OCI-LY3 (cell line): Measurements from ENCODE around the gene HAGHL.
A peak's percentile ranks its signal among the peaks of the same experiment; 100 is the strongest.

Experiments used
- H2AFZ ChIP-seq: fragments of 200-600, 300-600 bp; shearing (Covaris generic); 2 replicates; pipeline ENCODE4 v1.6.0; 2014; ENCODE audit warnings: antibody characterized with exemption, low read depth, low read length
- H3K27ac ChIP-seq: fragments of 200-600, 300-600 bp; sonication (generic); 2 replicates; pipeline ENCODE4 v1.5.1; 2014; ENCODE audit warnings: mild to moderate bottlenecking, low read length, moderate library complexity, mixed read lengths
- H3K27me3 ChIP-seq: fragments of 200-600, 300-600 bp; sonication (generic); 2 replicates; pipeline ENCODE4 v1.6.1; 2014; ENCODE audit warnings: low read depth, low read length, mixed read lengths
- H3K36me3 ChIP-seq: fragments of 200-600, 300-600 bp; sonication (generic); replicated peaks from 2 replicates; pipeline ENCODE3; 2014; ENCODE audit warnings: low read depth, low read length, mixed read lengths
- H3K4me1 ChIP-seq: fragments of 300-600, 200-600 bp; sonication (generic); 2 replicates; pipeline ENCODE4 v1.6.1; 2014; ENCODE audit warnings: low read length, mixed read lengths
- H3K4me2 ChIP-seq: fragments of 200-600, 300-600 bp; sonication (generic); 2 replicates; pipeline ENCODE4 v1.6.1; 2014; ENCODE audit warnings: low read length, mixed read lengths
- H3K4me3 ChIP-seq: fragments of 300-600, 200-600 bp; sonication (generic); 2 replicates; pipeline ENCODE4 v1.5.1; 2014; ENCODE audit warnings: antibody characterized with exemption, mild to moderate bottlenecking, low read length, moderate library complexity
- H3K79me2 ChIP-seq: fragments of 300-600, 200-600 bp; shearing (Covaris generic); 2 replicates; pipeline ENCODE4 v1.6.1; 2014; ENCODE audit warnings: mild to moderate bottlenecking, low read length, mixed read lengths
- H3K9ac ChIP-seq: fragments of 300-600, 200-600 bp; shearing (Covaris generic); 2 replicates; pipeline ENCODE4 v1.6.0; 2014; ENCODE audit warnings: mild to moderate bottlenecking, low read length, moderate library complexity
- H3K9me3 ChIP-seq: fragments of 200-600, 300-600 bp; shearing (Covaris generic); 2 replicates; pipeline ENCODE4 v1.6.1; 2014; ENCODE audit warnings: low read length, mixed read lengths; ENCODE audit not compliant: insufficient read depth
- H4K20me1 ChIP-seq: fragments of 200-600, 300-600 bp; sonication (generic); 2 replicates; pipeline ENCODE4 v1.6.1; 2016; ENCODE audit warnings: low read length, mixed read lengths; ENCODE audit not compliant: insufficient read depth
- CTCF ChIP-seq: fragments of 200-600, 300-600 bp; sonication (generic); IDR thresholded peaks from 2 replicates; pipeline ENCODE4 v1.5.1; 2014; ENCODE audit warnings: antibody characterized with exemption, low read length, low read depth
- EZH2phosphoT487 ChIP-seq: fragments of 200-600 bp; shearing (Covaris generic); IDR thresholded peaks from 2 replicates; pipeline ENCODE4 v1.6.1; 2018; ENCODE audit warnings: antibody characterized with exemption, mixed run types, low read depth

HAGHL gene

DNA sequence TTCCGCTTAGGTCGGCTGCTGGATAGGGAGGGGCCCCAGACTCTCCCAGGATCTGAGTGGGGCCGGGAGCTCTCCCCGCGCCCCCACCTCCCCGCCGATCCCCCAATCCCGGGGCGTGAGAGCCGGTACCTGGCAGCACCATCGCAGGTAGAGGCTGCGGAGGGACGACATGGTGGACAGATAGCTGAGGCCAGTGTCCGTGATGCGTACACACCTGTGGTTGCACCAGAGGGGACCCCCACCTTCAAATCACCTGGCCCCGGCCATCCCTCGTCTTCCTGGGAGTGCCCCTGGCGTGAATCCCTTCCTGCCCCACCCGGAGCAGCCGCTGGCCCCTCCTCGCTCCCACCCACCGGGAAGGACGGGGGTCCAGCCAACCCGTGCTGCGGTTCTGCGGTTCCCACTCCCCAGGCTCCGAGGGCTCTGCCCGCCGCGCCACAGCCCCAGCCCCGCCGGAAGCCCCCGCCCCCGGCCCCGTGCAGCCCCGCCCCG is 32.0 kb upstream of the HAGHL start:
- Histone ChIP-seq H3K4me2 (peak overlapping the region; percentile 62), H4K20me1 (no peaks in the 10 kb centered on the region), H3K27ac (no peak overlapping the region), H3K4me3 (peak overlapping the region; percentile 87), H3K27me3 (no peaks in the 10 kb centered on the region), H2AFZ (no peak overlapping the region), H3K4me1 (no peaks in the 10 kb centered on the region), H3K9me3 (no peaks in the 10 kb centered on the region), H3K36me3 (no peaks in the 10 kb centered on the region), H3K79me2 (peaks cover 1% of the 10 kb centered on the region; the same call in 1 of the 2 replicates), H3K9ac (peak overlapping the region; percentile 43; the same call in 1 of the 2 replicates)
- TF ChIP-seq EZH2phosphoT487 (no peak), CTCF (no peak)

DNA sequence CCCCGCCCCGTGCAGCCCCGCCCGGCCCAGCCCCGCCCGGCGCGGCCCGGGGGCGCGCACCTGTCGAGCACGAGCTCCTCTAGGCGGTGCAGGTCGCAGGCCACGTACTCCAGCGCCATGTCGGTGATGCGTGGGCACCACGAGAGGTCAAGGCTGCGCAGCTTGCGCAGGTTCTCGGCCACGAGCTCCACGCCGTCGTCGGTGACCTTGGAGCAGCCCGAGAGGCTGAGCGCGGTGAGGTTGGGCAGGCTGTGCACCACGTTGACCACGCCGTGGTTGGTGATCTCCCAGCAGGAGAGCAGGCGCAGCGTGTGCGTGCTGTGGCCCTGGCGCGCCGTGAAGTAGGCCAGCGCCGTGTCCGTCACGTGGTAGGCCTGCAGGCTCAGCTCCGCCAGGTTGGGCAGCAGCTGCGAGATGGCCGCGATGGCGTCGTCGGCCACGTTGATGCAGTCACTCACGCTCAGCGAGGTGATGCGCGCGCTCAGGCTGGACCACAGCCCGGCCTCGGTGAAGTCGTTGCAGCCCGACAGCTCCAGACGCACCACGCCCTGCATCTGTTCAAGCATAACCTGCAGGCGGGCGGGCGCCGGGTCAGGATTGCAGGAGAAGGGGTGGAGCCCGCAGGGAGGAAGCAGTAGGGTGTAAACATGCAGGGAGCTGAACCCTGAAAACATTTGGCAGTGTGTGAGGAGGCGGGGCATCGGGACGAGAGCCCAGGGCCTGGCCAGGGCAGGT is 31.4 kb upstream of the HAGHL start:
- Histone ChIP-seq H3K27me3 (no peaks in the 10 kb centered on the region), H2AFZ (peak overlapping the region; percentile 54; the same call in 1 of the 2 replicates), H3K9me3 (no peaks in the 10 kb centered on the region), H3K79me2 (no peaks in the 10 kb centered on the region), H3K4me2 (peak overlapping the region; percentile 79), H3K4me3 (peak overlapping the region; percentile 87), H3K36me3 (no peaks in the 10 kb centered on the region), H3K27ac (peak overlapping the region; percentile 32; the same call in 1 of the 2 replicates), H3K9ac (peak overlapping the region; percentile 72), H3K4me1 (no peaks in the 10 kb centered on the region), H4K20me1 (no peaks in the 10 kb centered on the region)
- TF ChIP-seq CTCF = no peak
- no peak for TF ChIP-seq EZH2phosphoT487

DNA sequence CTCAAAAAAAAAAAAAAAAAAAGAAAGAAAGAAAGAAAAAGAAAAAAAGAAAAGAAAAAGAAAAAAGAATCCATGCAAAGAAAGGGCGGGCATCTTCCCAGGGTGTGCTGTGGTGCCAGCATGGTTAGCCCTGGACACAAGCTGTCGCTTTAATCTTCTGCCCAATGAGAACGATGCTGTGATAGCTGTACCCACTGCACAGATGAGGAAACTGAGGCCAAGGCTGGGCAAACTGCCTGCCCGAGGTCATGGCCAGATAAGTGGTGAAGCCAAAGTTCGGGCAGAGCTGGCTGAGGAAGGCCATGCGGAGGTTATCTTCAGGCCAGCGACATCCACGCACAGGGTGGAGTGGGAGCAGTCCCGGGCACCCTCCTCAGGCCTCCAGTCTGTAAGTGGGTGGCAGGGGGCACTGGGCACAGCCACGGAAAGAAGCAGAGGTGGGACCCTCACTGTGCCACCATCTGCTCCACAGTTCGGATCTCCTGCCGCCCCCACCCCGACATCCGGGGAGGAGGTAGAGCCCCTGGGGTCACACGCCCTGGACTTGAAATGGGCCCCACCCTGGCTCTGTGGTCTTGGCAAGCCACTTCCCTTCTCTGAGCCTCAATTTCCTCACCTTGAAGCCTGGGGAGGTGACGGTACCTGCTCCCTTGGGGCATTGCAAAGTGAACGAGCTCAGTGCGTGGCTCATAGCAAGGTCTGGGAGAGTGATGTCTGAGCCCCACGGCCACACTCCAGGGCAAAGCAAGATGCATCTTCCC is 27.8 kb upstream of the HAGHL start:
- no peaks in the 10 kb centered on the region for H3K9me3 ChIP-seq
- no peaks in the 10 kb centered on the region for H3K27me3 ChIP-seq
- no peak overlapping the region for H2AFZ ChIP-seq
- H3K4me1 ChIP-seq = no peaks in the 10 kb centered on the region
- no peak overlapping the region for H3K4me2 ChIP-seq
- H3K9ac ChIP-seq = no peak overlapping the region
- no peaks in the 10 kb centered on the region for H3K36me3 ChIP-seq
- H3K4me3 ChIP-seq = no peak overlapping the region
- H4K20me1 ChIP-seq = no peaks in the 10 kb centered on the region
- no peak overlapping the region for H3K27ac ChIP-seq
- H3K79me2 ChIP-seq = no peaks in the 10 kb centered on the region
- no peak for TF ChIP-seq CTCF
- no peak for TF ChIP-seq EZH2phosphoT487
